ENCODE measurements around the gene ATP10A.

DNA sequence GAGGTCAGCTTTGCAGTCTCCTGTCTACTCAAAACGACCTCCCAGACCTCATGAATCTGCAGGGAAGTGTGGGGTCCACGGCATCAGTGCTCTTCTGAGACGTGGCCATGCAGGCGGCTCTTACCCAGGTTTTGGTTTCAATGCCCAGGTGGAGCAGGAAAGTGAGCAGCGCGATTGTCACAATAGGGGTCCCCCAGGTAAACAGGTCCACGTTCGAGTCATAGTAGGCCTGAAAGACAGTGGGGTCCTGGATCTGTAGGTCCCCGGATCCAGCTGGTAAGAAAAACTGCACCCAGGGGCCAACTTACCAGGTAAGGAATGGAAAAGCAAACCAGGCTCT, 182.5 kb downstream of the ATP10A start:
- TF ChIP-seq FOXK1 (CRISPR knock-in tag; IDR thresholded peaks at IDR 0.05) (no peak), JUN (CRISPR knock-in tag; IDR thresholded peaks at IDR 0.05) (no peak)
- TF ChIP-seq, protein P1, sequence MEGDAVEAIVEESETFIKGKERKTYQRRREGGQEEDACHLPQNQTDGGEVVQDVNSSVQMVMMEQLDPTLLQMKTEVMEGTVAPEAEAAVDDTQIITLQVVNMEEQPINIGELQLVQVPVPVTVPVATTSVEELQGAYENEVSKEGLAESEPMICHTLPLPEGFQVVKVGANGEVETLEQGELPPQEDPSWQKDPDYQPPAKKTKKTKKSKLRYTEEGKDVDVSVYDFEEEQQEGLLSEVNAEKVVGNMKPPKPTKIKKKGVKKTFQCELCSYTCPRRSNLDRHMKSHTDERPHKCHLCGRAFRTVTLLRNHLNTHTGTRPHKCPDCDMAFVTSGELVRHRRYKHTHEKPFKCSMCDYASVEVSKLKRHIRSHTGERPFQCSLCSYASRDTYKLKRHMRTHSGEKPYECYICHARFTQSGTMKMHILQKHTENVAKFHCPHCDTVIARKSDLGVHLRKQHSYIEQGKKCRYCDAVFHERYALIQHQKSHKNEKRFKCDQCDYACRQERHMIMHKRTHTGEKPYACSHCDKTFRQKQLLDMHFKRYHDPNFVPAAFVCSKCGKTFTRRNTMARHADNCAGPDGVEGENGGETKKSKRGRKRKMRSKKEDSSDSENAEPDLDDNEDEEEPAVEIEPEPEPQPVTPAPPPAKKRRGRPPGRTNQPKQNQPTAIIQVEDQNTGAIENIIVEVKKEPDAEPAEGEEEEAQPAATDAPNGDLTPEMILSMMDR (IDR thresholded peaks at IDR 0.05), result no peak
- TF ChIP-seq, protein P2, sequence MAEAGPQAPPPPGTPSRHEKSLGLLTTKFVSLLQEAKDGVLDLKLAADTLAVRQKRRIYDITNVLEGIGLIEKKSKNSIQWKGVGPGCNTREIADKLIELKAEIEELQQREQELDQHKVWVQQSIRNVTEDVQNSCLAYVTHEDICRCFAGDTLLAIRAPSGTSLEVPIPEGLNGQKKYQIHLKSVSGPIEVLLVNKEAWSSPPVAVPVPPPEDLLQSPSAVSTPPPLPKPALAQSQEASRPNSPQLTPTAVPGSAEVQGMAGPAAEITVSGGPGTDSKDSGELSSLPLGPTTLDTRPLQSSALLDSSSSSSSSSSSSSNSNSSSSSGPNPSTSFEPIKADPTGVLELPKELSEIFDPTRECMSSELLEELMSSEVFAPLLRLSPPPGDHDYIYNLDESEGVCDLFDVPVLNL (CRISPR knock-in tag; IDR thresholded peaks at IDR 0.05; ENCODE audit: borderline replicate concordance, low read depth), result no peak

All from WTC11 (cell line).